Activated CD8-positive, alpha-beta memory T cell treated with anti-CD3 and anti-CD28 coated beads, Interleukin-2, amount 50 U/mL, for 48 hours (primary cell): ENCODE data around the gene FBXO2.

ENCODE experiments used
- DNase-seq: peaks from one replicate; pipeline ENCODE4 v3.0.0-alpha.2; 2020

Gene FBXO2, protein sequence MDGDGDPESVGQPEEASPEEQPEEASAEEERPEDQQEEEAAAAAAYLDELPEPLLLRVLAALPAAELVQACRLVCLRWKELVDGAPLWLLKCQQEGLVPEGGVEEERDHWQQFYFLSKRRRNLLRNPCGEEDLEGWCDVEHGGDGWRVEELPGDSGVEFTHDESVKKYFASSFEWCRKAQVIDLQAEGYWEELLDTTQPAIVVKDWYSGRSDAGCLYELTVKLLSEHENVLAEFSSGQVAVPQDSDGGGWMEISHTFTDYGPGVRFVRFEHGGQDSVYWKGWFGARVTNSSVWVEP

DNA sequence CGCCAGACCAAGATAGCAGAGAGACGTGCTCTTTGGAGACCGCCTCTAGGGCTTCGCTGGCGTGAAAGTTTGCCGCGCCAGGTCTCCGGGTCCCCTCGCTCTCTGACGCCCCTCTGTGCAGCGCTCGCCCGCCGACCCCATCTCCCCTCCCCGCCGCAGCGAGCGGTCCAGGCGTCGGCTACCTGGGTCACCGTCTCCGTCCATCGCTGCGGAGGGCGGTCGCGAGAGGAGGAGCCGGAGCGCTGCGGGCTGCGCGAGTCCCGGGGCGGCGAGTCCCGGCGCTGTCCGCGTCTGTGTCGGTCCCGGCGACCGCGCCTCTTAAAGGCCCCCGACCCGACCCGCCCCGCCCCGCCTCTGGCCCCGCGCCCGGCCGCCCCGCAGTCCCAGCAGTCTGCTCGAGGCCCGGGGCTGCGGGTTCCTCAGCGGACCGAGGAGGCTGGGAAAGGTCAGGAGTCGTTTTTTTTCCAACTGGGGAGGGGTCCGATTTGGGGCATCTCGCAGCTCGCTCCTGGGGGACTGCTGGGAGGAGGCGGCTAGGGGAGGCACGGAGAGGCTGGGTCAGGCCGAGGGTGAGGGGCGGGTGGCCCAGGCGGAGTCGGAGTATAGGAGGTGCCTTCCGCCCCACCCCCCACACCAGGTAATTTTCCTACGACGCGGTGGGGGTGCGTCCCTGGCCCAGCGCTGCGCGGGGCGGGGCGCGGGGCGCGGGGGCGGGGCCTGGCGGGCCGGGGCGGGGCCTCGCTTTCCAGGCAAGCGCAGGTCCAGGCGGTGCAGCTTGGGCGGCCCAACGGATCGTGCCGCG, at the start of gene FBXO2, which contains the start of gene FBXO44:
Gene FBXO2 (minus strand): TSS at position 293 of the 802 bp plus-strand sequence. CDS start 89 bp downstream, at position 204.
Gene FBXO44 (plus strand): TSS at position 741 of the 802 bp plus-strand sequence. CDS start 959 bp downstream, outside the sequence.
- DNase-seq: peak; percentile 82

DNA sequence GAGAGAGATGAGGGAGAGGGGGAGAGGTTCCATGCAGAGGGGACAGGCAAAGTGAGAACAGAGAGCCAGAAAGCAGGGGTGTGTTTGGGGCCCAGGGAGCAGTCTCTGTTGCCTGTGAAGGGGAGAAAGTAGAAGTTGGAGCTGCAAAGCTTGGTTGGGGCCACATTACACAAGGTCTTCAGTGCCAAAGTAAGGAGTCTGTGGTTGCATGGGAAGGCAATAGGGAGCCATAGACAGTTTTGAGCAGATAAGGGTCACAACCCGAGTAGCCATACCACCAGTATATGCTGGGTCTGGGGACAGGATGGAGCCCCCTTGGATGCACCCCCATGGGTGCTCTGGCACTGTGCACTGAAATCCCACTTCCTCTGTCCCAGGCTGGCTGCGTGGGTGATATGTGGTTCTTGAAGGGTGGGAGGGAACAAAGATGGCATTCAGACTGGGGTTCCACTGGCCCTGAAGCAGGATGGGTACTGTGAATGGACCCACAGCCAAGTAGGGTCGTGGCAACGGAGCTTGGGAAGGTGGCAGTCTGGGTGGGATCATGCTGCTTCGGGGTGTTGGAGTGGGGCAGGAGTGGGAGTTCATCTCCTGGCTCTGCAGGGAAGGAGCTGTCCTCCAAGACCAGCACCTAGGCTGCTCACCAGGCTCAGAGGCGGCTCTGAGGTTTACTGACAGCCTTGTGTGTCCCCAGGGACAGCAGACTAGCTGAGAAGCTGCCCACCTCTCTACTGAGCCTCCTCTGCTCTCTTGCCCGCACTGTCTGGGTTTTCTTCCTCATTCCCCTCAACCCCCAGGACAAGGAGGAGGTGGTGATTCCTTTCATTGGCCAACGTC, 49.3 kb upstream of the FBXO2 start:
- no peak for DNase-seq

DNA sequence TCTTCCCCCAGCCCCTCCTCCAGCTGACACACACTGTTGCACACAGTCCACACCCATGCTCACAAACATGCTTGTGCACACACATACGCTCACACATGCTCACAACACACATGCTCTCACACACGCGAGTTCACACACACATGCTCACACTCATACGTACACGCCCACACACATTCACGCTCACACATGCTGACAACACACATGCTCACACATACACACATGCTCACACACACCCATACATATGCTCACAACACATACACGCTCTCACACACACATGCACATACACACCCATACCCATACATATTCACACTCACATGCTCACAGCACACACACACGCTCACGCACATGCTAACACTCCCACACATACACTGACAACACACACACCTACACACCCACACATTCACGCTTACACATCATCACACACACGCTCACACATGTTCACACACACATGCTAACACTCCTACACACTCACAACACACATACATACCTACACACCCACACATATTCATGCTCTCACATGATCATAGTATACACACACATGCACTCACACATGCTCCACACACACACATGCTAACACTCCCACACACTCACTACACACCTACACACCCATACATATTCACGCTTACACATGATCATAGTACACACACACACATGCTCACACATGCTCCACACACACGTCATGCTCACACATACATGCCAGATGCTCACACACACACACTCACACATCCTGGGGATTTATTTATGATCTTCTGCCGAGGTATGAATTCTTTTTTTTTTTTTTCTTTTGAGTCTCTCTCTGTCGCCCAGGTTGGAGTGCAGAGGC, 48.0 kb upstream of the FBXO2 start:
- DNase-seq: no peak

DNA sequence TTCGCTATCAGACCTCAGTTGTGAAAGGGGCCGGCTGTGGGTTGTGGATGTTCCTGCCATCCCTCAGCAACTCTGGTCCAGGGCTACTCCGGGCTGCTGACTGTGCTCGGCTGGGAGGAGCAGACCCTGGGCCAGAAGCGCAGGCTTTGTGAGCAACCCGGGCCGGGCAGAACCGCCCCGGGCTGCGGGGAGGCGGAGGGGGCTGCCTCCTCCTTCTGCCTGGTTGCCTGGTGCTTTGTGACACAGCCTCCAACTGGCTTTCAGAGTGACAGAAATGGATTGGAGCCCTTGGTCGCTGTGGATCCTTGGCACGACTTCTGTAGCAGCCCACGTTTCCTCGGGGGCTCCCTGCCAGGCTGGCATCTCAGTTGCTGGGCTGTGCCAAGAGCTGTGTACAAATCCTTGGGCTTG, 47.3 kb upstream of the FBXO2 start:
- no peak for DNase-seq

DNA sequence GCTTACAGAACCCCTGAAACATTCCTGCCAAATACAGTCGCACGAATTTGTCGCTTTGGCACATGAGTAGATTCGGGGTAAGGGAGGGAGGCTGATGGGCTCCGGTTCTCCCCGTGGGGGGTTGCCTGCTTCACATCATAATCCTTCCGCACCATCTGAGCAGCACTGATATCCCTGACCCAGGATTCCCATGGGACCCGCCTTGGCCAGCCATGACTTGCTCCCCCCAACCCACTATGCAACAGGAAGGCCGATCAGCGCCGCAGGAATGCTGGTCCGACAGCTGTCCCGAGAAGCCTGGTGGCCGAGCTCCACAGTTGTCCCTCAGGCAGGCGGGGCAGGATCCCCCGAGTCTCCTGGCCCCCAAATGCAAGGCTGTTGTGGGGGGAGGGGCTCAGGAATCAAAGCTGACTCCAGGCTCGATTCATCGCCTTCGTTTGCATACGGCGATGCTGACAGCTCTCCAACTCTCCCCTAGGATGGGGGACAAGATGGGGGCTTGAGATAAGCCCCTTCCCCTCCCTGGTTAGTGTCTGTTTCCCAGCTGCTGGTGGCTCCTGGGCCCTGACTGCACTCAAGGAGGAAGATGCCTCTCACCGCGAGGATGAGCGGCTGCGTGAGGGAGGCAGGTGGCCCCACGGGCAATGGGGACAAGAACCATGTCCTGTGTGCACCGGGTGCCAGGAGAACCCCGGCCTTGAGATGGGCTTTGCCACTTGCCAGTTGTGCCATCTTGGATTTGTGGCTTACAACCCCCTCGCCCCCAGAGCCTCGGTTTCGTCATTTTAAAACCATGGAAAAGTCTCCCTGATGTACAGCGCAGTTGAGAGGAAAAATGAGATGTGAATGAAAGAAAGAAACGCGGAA, 46.6 kb upstream of the FBXO2 start:
- no peak for DNase-seq

DNA sequence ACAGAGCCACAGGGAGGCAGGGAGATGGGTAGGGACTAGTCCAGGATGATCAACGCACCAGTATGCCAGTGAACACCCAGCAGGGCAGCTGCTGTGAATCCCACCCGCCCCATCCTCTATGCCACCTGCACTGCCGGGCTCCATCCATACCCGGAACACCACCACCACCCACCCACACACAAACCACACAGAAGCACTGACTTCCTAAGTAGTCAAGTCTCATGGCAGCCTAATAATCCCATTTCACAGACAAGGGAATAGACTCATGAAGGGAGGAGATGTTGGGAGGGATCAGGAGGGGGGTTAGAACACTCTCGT, 43.6 kb upstream of the FBXO2 start:
- DNase-seq: no peak

DNA sequence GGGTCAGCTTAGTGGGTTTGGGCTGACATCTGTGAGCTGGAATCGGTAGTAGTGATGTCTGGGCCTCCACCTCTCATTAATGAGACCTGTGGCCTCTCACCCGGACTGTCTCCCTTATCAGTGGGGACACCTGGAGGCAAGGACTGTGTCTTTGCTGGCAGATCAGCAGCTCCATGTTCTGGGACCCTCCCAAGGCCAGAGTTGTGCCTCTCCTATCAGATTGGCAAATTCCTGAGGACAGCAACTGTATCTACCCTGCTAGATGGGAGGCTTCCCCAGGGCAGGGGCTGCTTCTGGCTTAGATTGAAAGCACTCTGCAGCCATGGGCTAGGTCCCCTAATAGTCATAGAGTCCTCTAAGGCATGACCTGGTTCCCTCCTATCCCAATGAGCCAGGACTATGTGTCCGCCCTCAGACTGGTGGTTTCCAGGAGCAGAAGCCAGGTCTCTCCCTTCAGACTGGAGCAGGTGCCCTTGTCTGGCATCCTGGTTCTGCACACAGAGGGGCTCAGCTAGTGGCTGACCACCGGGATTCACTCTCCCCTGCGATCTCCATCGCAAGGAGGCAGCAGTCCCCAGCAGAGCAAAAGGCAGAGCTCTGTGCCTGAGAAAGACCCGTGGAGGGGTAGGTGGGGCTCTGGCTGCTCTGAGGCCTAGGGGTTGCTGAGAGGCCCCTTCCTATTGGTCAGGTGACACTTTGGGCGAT, 43.1 kb upstream of the FBXO2 start:
- DNase-seq: no peak

DNA sequence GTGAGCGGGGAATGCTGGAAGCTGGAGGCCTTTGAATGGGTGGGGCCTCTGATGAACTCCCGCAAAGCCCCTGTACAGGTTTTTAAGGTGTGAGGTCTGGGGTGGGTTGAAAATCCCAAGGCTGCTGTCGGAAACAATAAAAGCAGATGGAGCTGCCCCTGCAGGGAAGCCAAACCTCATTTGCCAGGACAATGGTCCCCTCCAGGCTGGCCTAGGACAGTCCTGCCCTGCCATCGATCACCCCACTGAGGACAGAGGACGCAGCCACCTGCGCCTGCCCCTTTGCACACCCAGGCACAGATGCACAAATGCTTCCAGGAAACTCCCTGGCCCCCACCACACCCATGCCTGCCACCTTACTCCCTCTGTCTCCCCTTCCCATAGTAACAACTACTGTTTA, 41.6 kb upstream of the FBXO2 start:
- no peak for DNase-seq

DNA sequence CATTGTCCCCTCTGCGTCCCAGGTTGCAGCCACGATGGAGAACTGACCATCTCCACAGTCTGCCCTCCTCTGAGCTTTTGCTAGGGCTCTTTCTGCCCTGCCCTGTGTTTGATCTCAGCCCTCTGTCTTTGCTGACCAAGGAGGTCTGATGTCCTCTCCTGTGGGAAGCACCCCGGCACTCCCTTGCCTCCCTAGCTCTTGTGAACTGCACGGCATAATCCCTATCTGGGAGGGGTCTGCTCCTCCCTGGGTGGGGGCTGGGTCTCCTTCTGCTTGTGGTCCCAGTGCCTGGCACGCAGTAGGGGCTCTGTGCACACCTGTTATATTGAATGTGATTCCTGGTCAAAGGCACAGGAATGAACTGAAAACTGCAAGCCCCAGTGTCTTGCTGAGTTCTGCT, 39.7 kb upstream of the FBXO2 start:
- DNase-seq: no peak

DNA sequence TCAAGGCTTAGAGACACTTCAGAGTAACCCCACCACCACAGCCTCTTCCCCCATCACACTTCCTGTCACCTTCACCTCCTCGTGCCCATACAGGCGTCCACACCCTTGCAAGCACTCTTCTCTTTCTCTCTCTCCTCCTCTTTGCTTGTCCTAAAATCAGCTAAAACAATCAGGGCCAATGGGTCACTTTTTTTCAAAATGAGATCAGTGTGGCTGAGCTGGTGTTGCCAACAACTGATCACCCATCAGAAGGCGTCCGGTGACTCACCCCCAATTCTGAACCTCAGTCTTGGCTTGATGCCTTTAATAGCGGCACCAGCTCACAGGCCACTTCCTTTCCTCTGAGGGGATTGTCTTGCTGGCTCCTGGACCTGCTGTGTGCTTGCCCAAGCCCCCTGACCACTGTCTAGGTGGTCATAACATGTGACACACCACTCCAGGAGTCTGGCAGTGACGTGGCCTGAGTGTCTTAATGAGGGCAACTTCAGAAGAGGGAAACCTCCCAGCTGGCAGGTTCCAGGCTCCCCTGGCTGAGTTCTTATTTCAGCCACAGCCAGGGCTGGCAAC, 38.9 kb upstream of the FBXO2 start:
- peak; percentile 65 for DNase-seq

DNA sequence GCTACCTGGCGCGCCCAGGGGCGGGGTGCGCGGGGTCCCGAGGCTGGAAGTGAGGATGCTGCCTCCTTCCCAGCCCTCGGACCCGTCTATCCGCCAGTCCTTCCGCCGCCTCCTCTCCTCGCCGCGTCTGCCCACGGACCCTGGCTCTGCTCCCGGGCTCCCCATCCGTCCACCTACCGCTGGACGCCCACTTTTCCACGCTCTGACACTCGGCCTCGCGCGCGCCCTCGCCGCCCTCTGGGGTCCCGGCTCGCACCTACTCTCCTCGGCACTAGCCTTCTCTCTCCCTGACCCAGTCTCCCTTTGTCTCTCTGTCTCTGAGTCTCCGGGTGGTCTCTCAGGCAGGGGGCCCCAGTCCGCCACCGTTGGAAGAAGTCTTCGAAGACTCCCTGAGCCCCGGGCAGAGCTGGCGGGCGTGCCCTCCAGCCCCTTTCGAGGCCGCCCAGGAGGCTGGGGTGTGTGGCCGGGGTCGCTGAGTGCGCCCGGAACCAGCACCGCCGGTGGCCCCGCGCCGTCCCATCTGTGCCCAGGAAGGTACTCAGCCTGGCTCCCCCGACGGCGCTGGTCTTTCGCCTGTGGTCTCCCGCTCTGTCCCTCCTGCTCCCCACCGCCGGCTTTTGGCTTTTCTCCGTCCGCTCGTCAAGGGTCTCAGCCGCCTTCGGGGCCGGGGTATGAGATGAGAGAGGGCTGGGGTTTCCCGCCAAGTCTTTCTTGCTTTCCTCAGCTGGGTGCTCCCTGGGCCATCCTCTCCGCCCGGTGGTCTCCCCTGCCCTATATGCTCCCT, 37.9 kb upstream of the FBXO2 start:
- no peak for DNase-seq

DNA sequence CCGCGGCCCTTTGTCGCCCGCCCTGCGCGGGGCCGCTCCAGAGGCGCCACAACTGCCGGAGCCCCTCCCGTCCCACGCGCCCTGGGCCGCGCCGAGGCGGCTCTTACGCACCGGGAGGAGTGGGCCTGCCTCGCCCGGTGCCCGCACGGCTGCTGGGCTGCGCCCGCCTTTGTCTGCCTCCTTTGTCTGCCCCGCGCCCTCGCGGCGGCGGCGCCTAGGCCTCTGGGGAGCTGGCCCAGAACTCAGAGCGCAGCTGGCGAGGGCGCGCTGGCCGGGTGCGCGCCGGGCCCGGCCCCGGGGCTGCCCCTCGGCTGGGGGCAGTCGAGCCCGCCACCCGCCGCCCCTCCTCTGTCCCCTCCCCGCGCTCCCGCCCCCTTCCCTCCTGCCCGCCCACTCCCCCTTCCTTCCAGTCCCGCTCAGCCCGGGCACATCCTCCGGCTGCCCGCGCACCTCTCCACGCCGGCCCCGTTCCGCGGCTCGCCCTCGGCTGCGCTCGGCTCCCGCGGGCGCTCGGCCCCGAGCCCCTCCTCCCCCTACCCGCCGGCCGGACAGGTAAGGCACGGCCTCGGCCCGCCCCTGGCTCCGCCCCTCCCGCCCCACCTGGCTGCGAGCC, 37.2 kb upstream of the FBXO2 start, which contains the start of gene DRAXIN:
Gene DRAXIN (plus strand): TSS at position 409 of the 613 bp plus-strand sequence. CDS start 14,549 bp downstream, outside the sequence.
- DNase-seq: no peak

DNA sequence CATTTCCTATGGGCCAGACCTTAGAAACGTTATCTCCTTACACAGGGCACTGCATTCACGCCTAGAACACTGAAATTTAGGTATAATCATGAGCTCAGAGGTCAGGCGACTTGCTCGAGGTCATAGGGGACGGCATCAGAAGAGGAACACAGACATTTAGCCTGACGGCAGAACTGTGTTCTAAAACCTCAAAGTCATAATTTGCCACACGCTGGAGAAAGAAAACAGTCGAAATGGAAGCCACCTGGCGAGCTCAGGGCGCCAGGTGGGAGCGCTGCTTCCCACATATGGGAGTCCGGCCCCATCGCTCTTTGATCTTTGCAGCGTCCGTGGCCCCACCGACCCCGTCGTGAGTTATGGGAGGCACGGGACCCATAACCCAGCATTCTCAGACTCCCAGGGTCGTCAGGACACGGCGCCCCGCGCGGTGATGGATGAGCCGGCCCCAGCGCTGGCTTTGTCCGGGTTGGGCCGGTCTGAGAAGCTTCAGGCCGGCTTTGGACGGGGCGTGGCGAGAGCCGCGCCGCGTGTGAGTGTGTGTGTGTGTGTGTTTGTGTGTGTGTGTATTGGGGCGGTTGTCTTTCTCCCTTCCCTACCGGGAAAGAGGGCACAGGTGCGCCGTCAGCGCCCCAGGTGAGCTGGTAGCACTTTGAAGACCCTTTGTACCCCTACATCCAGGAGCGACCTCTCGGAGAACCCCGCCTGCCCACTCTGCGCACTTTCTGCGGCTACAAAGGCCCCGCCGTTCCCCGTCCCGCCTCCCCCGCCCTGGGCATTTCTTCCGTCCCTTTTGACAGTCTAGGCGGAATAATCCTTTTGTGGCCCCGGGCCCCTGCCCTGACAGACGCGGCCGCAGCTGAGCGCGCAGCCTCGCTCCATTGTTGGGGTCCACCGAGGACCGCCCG, 36.4 kb upstream of the FBXO2 start:
- no peak for DNase-seq

DNA sequence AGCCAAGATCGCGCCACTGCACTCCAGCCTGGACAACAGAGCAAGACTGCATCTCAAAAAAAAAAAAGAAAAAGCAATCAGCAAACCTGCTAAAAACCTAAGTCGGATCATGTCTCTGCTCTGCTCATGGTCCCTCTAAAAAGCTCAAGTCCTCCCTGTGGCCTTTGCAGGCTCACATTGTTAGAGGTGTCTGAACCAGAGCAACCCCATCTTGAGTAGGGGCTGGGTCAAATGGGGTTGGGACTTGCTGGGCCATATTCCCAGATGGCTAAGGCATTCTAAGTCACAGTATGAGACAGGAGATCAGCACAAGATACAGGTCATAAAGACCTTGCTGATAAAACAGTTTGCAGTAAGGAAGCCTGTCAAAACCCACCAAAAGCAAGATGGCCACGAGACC, 34.3 kb upstream of the FBXO2 start:
- DNase-seq: no peak

DNA sequence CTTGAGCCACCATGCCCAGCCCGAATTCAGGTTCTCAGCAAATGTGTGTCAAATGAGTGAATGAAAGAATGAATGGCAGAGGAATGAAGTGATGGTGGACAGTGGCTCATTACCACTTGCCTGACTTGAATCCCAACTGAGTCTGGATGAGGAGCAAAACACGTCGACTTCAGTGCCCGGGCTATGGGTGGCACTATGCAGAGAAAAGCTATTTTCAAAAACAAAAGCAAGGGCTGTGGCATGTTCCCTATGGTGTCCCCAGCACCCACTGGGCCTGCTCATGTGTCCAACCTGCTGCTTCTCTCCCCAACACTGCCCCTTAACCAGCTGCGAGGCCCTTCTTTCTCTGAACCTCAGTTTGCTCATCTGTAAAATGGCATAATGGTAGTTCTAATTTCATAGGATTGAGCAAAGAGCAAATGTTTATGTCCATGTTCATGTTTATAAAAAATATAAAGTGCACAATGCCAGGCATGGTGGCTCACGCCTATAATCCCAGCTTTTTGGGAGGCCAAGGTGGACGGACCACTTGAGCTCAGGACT, 31.1 kb upstream of the FBXO2 start:
- no peak for DNase-seq

DNA sequence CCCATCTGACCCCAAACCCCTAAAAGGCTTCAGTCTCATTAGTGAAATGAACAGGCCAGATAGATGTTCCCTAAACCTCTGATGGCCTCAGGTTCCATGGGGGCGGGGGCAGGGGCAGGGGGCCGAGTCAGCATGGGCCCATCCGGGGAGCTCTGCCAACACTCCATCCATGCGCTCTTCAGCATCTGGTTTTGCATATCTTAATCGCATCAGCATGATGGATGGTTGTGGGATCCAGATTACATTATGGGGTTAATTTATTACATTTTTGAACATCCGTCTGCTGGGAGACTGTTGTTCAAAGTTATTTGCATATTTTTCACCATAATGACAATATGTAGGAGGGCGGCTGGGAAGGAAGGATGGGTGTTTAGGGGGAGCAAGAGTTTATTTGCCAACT, 29.8 kb upstream of the FBXO2 start:
- DNase-seq: no peak

DNA sequence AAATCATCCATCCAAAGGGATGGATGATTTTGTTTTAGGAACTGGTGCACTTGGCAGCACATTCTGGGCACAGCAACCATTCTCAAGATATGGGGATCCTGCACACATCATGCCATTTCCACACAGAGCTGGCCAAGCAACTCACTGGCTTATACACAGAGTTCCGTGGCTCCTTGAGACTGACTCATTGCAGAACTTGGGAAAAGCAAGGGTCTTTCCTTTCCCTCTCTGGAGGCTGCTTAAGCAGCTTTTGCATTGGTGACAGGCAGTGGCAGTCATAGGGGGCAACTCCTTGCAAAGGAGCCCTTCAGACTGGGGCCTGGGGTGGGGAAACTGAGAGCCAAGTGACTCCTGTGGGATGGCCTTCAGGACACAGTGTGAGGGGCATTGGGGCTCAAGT, 28.6 kb upstream of the FBXO2 start:
- DNase-seq: no peak

DNA sequence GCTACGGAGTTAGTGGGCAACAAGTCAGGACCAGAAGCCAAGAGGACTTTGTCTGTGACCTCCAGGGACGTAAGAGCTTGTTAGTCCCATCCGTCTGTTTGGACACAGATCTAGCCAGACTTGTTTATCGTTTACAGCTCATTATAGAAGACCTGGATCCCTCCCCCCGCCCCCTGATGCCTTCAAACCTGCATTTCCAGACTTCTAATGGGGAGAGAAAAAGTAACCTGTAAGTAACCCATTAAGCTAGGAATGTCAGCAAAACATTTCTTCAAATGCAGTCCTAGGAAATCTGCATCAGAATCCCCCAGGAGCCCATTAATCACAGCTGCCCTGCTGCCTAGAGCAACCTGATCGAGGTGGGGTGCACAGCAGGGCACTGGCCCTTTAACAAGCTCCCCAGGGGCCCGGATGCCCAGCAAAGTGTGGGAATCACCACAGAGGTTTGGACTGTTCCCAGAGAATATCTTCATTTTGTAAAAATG, 28.1 kb upstream of the FBXO2 start:
- no peak for DNase-seq
